ENCODE data around the gene NARF. TPM values are rescaled to one million over a fixed set of nuclear protein-coding genes. Genes with fewer than 3 reads are reported as not detected.

Gene NARF
- total RNA-seq, 1 donor from 2014 or later = 122 TPM

DNA sequence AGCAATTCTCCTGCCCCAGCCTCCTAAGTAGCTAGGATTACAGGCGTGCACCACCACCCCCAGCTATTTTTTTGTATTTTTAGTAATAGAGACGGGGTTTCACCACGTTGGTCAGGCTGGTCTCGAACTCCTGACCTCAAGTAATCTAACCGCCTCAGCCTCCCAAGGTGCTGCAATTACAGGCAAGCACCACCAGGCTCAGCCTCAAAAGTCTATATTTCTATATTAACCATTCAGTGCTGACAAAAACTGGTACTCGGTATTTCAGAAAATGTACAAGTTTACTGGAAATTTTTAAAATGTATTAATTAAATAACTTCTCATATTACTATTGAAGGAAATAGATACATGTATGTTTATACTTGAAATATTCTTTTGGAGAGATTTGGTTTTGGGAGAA is 41.8 kb upstream of the NARF start:
- TF ChIP-seq, protein P1, sequence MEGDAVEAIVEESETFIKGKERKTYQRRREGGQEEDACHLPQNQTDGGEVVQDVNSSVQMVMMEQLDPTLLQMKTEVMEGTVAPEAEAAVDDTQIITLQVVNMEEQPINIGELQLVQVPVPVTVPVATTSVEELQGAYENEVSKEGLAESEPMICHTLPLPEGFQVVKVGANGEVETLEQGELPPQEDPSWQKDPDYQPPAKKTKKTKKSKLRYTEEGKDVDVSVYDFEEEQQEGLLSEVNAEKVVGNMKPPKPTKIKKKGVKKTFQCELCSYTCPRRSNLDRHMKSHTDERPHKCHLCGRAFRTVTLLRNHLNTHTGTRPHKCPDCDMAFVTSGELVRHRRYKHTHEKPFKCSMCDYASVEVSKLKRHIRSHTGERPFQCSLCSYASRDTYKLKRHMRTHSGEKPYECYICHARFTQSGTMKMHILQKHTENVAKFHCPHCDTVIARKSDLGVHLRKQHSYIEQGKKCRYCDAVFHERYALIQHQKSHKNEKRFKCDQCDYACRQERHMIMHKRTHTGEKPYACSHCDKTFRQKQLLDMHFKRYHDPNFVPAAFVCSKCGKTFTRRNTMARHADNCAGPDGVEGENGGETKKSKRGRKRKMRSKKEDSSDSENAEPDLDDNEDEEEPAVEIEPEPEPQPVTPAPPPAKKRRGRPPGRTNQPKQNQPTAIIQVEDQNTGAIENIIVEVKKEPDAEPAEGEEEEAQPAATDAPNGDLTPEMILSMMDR (IDR thresholded peaks at IDR 0.05; ENCODE audit: unreplicated experiment) = peak; percentile 47
- Mint-ChIP-seq H3K27me3 (ENCODE audit: low read depth) (no peaks in the 10 kb centered on the region), H3K4me1 (peaks cover 17% of the 10 kb centered on the region), H3K4me3 (no peak overlapping the region), H3K36me3 (peaks cover 25% of the 10 kb centered on the region), H3K9me3 (peaks cover 4% of the 10 kb centered on the region), H3K27ac (no peak overlapping the region)
- DNase-seq (ENCODE audit: low spot score in 2 of 2, unreplicated experiment in 2 of 2) = no peak

GRCh38 chr17:82418001-82418986 is 40.2 kb upstream of the NARF start, which contains the start of the genes HEXD and OGFOD3:
HEXD (plus strand) TSS chr17:82418347; CDS start chr17:82419800, 1,453 bp downstream.
OGFOD3 (minus strand) TSS chr17:82418586; CDS start chr17:82418485, 101 bp downstream.
- H3K36me3 Mint-ChIP-seq = peaks cover 34% of the 10 kb centered on the region
- DNase-seq (ENCODE audit: low spot score in 2 of 2, unreplicated experiment in 2 of 2) = peak; percentile 80 to 88
- H3K27me3 Mint-ChIP-seq (ENCODE audit: low read depth) = no peaks in the 10 kb centered on the region
- H3K27ac Mint-ChIP-seq = peak within 1 kb of the TSS; percentile 61
- peaks cover 17% of the 10 kb centered on the region for H3K4me1 Mint-ChIP-seq
- H3K4me3 Mint-ChIP-seq = peak within 1 kb of the TSS; percentile 78
- peaks cover 12% of the 10 kb centered on the region for H3K9me3 Mint-ChIP-seq
- TF ChIP-seq, protein P1 (IDR thresholded peaks at IDR 0.05; ENCODE audit: unreplicated experiment) = no peak

DNA sequence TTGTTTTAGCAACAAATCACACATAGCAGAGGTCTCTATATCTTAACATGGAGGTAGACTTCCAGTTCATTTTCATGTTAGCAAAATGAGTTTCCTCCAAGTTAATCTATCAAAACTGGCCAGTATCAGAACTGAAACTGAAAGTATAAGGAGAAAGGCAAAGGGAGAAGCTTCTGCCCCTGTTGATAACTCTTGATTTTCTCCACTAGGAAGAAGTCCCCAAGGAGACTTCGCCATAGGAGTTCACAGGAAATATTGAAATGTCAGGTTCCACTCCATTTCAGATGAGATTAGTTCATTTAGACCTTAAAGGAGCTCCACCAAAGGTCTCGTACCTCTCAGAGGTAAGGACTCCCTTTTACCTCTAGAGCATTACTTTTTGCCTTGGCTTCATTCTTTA is 39.0 kb upstream of the NARF start:
- Mint-ChIP-seq H3K36me3 (peaks cover 35% of the 10 kb centered on the region), H3K27ac (no peak overlapping the region)

DNA sequence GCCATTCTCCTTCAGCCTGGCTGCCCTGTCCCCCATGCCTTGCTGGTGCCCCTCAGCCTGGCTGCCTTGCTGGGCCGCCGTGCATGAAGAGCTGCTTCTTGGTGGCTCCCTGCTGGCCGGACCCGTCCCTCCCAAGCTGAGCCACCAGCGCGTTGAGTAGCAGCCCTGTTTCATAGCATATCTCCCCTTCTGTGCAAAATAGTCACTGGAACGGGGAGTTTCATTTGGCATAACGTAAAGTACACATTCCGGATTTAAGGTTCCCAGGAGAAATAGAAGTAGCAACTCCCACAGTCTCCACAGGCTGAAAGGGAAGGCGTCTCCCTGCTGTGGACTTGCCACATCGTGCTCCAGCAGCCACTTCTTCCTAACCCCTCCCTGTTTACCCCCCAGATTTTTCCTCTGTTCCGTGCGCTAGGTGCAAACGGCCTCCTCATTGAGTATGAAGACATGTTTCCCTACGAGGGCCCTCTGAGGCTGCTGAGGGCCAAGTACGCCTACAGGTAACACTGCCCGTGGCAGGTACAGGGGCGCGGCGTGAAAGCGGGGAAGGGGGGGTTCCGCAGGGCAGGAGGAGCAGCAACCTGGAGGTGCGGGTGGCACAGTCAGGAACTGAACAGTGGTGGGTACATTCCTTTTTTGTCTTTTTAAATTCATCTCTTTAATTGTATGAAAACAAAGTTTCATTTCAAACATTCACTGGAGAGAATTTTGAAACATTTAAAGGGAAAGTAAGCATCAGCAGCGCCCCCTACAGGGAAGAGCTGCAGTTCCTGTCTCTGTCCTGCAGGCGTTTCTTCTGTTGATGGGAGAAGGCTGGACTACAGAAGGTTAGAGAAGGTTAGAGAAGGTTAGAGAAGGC is 34.3 kb upstream of the NARF start:
- H3K4me1 Mint-ChIP-seq = peaks cover 4% of the 10 kb centered on the region
- TF ChIP-seq, protein P1 (IDR thresholded peaks at IDR 0.05; ENCODE audit: unreplicated experiment) = peak; percentile 37
- H3K36me3 Mint-ChIP-seq = peaks cover 39% of the 10 kb centered on the region
- DNase-seq (ENCODE audit: low spot score in 2 of 2, unreplicated experiment in 2 of 2) = no peak
- H3K27me3 Mint-ChIP-seq (ENCODE audit: low read depth) = no peaks in the 10 kb centered on the region
- H3K4me3 Mint-ChIP-seq = no peak overlapping the region
- H3K27ac Mint-ChIP-seq = no peak overlapping the region
- peaks cover 12% of the 10 kb centered on the region for H3K9me3 Mint-ChIP-seq

More for the DNA sequence above, 39.0 kb upstream of the NARF start:
- DNase-seq (ENCODE audit: low spot score in 2 of 2, unreplicated experiment in 2 of 2) = no peak
- Mint-ChIP-seq H3K4me1 (peaks cover 15% of the 10 kb centered on the region), H3K27me3 (ENCODE audit: low read depth) (no peaks in the 10 kb centered on the region), H3K9me3 (peaks cover 12% of the 10 kb centered on the region), H3K4me3 (peak overlapping the region; percentile 78)
- TF ChIP-seq, protein P1 (IDR thresholded peaks at IDR 0.05; ENCODE audit: unreplicated experiment) = no peak

DNA sequence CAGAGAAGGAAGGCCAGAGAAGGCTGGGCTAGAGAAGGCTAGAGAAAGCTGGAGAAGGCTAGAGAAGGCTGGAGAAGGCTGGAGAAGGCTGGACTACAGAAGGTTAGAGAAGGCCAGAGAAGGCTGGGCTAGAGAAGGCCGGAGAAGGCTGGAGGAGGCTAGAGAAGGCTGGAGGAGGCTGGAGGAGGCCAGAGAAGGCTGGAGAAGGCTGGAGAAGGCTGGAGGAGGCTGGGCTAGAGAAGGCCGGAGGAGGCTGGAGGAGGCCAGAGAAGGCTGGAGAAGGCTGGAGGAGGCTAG is 33.7 kb upstream of the NARF start:
- DNase-seq (ENCODE audit: low spot score in 2 of 2, unreplicated experiment in 2 of 2) = no peak
- no peaks in the 10 kb centered on the region for H3K27me3 Mint-ChIP-seq (ENCODE audit: low read depth)
- no peak overlapping the region for H3K27ac Mint-ChIP-seq
- H3K9me3 Mint-ChIP-seq = peaks cover 12% of the 10 kb centered on the region
- TF ChIP-seq, protein P1 (IDR thresholded peaks at IDR 0.05; ENCODE audit: unreplicated experiment) = no peak
- H3K4me3 Mint-ChIP-seq = no peak overlapping the region
- peaks cover 36% of the 10 kb centered on the region for H3K36me3 Mint-ChIP-seq
- H3K4me1 Mint-ChIP-seq = no peaks in the 10 kb centered on the region
